ENCODE data around the gene B4GALT6.

Gene B4GALT6

GRCh38 chr18:31686572-31686971 is 2.2 kb upstream of the B4GALT6 start:
- Histone ChIP-seq H3K9me3 (ENCODE audit: low read length) (no peaks in the 10 kb centered on the region), H3K9ac (ENCODE audit: low read length) (no peak overlapping the region), H3K27ac (ENCODE audit: low read depth, low read length) (no peak overlapping the region), H3K4me1 (ENCODE audit: insufficient read depth, low read length) (no peaks in the 10 kb centered on the region), H3K4me3 (ENCODE audit: low read depth in 1 of 2, low read length in 2 of 2) (no peak overlapping the region), H3K36me3 (ENCODE audit: insufficient read depth, low read length) (no peaks in the 10 kb centered on the region), H3K27me3 (ENCODE audit: control insufficient read depth in 1 of 2, insufficient read depth in 2 of 2, low read length in 2 of 2) (no peaks in the 10 kb centered on the region)

GRCh38 chr18:31685097-31686082 is 1.0 kb upstream of the B4GALT6 start:
- no peaks in the 10 kb centered on the region for H3K27me3 ChIP-seq (ENCODE audit: control insufficient read depth in 1 of 2, insufficient read depth in 2 of 2, low read length in 2 of 2)
- H3K4me3 ChIP-seq (ENCODE audit: low read depth in 1 of 2, low read length in 2 of 2), result peak overlapping the region; percentile 47 to 57
- no peak overlapping the region for H3K9ac ChIP-seq (ENCODE audit: low read length)
- no peaks in the 10 kb centered on the region for H3K36me3 ChIP-seq (ENCODE audit: insufficient read depth, low read length)
- H3K27ac ChIP-seq (ENCODE audit: low read depth, low read length), result no peak overlapping the region
- H3K9me3 ChIP-seq (ENCODE audit: low read length), result no peaks in the 10 kb centered on the region
- no peaks in the 10 kb centered on the region for H3K4me1 ChIP-seq (ENCODE audit: insufficient read depth, low read length)

DNA sequence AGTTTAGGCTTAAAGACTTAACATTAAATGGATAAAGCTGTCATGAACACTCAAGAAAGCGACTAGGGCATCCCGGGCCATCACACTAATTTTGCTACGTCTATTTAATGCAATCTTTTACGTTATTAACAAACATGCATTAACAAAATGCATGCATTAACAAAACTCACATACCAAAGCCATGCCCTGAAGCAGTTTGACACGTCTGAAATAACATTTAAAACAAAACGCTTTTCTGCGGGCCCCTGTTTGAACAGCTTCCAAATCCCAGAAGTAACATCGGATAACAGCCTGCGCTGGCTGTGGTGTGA is 458 bp downstream of the B4GALT6 start:
- Histone ChIP-seq H3K27ac (ENCODE audit: low read depth, low read length) (no peak overlapping the region), H3K4me1 (ENCODE audit: insufficient read depth, low read length) (no peaks in the 10 kb centered on the region), H3K36me3 (ENCODE audit: insufficient read depth, low read length) (no peaks in the 10 kb centered on the region), H3K4me3 (ENCODE audit: low read depth in 1 of 2, low read length in 2 of 2) (peak overlapping the region; percentile 42 to 49), H3K27me3 (ENCODE audit: control insufficient read depth in 1 of 2, insufficient read depth in 2 of 2, low read length in 2 of 2) (no peaks in the 10 kb centered on the region), H3K9ac (ENCODE audit: low read length) (no peak overlapping the region), H3K9me3 (ENCODE audit: low read length) (no peaks in the 10 kb centered on the region)

DNA sequence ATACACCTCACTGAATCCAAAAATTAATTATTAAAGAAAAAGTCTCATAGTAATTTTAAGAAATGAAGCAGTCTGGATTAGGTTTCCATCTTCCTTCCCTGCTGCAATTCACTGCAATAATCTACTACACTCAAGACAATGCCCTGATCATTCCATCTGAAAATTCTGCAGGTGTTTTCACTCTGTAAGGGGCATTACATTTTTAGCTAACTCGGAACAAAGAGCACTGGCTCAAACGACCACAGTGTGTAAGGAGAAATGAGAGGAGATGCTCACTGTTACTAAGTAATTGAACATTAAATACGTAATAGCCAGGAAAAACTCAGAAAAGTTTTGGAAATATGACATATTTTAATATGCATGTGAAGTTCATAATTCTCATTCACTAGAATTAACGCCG is 1.3 kb downstream of the B4GALT6 start:
- Histone ChIP-seq H3K4me1 (ENCODE audit: insufficient read depth, low read length) (no peaks in the 10 kb centered on the region), H3K36me3 (ENCODE audit: insufficient read depth, low read length) (no peaks in the 10 kb centered on the region), H3K9me3 (ENCODE audit: low read length) (no peaks in the 10 kb centered on the region), H3K27me3 (ENCODE audit: control insufficient read depth in 1 of 2, insufficient read depth in 2 of 2, low read length in 2 of 2) (no peaks in the 10 kb centered on the region), H3K27ac (ENCODE audit: low read depth, low read length) (no peak overlapping the region), H3K9ac (ENCODE audit: low read length) (no peak overlapping the region), H3K4me3 (ENCODE audit: low read depth in 1 of 2, low read length in 2 of 2) (no peak overlapping the region)

DNA sequence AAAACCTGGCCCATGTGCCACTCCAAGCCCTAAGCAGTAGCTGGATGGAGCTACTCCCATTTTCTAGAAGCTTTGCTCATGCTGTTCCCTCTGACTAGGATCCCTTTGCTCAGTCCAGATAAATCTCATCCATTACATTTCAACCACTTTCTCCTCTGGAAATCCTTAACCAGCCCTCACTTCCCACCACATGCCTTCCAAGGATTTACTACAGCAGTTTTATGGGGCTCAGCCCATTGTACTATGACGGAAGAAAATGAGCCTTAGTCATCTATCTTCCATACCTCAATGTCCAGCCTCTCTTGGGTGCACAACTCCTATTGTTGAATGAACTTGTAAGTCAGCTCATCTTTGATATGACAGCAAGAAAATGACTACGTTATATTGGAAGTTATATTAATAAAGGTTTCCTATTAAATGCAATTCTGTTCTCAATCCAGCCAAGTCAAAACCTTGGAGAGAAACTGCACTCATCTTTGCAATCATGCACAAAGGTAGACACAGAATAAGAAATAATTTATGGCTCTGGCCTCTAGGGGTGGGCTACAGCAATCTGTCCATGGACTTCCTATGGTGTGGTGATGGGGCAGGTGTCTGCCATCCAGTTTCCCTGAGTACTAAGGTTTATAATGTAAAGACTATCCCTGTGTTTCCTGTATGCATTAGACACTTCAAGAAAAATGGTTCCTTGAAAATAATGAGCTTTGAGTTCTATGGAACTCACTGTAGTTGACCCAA is 3.4 kb downstream of the B4GALT6 start:
- H3K27ac ChIP-seq (ENCODE audit: low read depth, low read length), result no peak overlapping the region
- no peaks in the 10 kb centered on the region for H3K27me3 ChIP-seq (ENCODE audit: control insufficient read depth in 1 of 2, insufficient read depth in 2 of 2, low read length in 2 of 2)
- H3K4me1 ChIP-seq (ENCODE audit: insufficient read depth, low read length), result no peaks in the 10 kb centered on the region
- no peaks in the 10 kb centered on the region for H3K9me3 ChIP-seq (ENCODE audit: low read length)
- no peak overlapping the region for H3K9ac ChIP-seq (ENCODE audit: low read length)
- no peaks in the 10 kb centered on the region for H3K36me3 ChIP-seq (ENCODE audit: insufficient read depth, low read length)
- H3K4me3 ChIP-seq (ENCODE audit: low read depth in 1 of 2, low read length in 2 of 2), result no peak overlapping the region

DNA sequence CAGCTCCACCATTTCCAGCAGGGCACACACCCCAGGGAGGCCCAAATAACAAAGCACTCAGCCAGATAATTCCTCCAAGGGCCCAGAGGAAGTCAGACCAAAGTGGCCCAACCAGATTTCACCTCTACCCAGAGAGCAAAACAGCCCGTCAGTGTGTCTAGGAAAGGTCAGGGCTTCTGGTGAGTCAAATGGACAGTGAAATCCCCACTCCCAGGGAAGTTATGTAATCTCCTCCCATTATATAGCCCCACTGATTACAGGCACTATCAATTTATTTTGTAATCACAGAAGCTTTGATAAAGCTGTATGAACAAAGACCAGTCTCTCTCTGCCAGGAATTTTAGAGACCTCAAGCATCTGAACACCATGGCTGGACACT is 4.0 kb downstream of the B4GALT6 start:
- Histone ChIP-seq H3K27ac (ENCODE audit: low read depth, low read length) (no peak overlapping the region), H3K27me3 (ENCODE audit: control insufficient read depth in 1 of 2, insufficient read depth in 2 of 2, low read length in 2 of 2) (no peaks in the 10 kb centered on the region), H3K9me3 (ENCODE audit: low read length) (no peaks in the 10 kb centered on the region), H3K9ac (ENCODE audit: low read length) (no peak overlapping the region), H3K4me1 (ENCODE audit: insufficient read depth, low read length) (no peaks in the 10 kb centered on the region), H3K4me3 (ENCODE audit: low read depth in 1 of 2, low read length in 2 of 2) (no peak overlapping the region), H3K36me3 (ENCODE audit: insufficient read depth, low read length) (no peaks in the 10 kb centered on the region)

DNA sequence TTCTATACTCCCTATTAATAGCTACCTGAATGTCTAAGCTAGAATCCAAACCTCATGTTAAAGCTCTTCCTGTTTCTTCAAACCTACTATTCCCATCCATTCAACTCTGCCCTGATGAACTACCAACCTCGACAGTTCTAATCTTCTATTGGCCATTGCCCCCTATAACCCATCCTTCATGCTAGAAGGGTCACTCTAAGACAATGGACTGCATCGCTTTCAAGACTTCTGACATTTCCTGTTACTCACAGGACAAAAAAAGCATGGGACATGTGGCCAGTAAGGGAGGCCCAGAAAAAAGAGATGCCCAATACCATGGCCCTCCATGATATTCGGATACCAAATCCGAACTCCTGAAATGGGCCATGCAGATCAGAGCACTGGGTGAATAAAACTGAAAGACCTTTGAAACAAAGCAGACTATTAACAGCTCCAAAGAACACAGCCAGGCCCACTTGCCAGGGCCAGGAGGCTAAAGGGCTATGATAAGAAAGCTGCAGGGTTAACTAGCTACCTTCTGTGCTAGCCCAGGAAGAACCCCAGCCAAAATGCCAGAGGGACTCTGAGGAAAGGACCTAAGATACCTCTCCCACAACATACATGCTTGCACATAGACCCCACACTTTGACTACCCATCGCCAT is 4.5 kb downstream of the B4GALT6 start:
- Histone ChIP-seq H3K27me3 (ENCODE audit: control insufficient read depth in 1 of 2, insufficient read depth in 2 of 2, low read length in 2 of 2) (no peaks in the 10 kb centered on the region), H3K27ac (ENCODE audit: low read depth, low read length) (no peak overlapping the region), H3K4me3 (ENCODE audit: low read depth in 1 of 2, low read length in 2 of 2) (no peak overlapping the region), H3K9me3 (ENCODE audit: low read length) (no peaks in the 10 kb centered on the region), H3K36me3 (ENCODE audit: insufficient read depth, low read length) (no peaks in the 10 kb centered on the region), H3K4me1 (ENCODE audit: insufficient read depth, low read length) (no peaks in the 10 kb centered on the region), H3K9ac (ENCODE audit: low read length) (no peak overlapping the region)

DNA sequence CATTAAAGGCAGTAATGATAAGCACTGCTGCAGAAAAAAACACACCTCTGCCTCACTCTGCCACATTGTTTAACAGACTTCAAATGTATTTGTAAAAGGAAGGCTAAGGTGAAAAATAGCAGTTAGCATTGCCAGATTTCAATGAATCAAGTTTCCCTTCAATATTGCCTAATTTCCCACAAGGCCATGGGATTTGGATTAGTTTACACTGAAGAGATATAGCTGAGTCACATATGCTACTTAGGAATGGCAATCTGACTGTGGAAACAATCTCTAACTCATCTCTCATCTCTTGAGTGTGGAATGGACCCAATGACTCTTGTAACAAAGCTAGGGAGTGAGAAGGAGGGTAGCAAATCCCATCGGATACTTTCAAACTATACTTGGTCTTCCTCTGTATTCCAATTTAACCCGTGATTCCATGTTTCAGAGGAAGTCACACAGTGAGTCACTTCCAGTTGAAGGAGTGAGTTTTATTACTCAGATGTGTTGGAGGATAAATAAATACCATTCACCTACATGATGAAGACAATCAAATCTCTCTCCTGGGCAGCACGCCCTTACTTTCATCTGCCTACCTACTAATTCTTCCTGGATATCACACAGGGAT is 5.1 kb downstream of the B4GALT6 start:
- Histone ChIP-seq H3K4me3 (ENCODE audit: low read depth in 1 of 2, low read length in 2 of 2) (no peak overlapping the region), H3K27me3 (ENCODE audit: control insufficient read depth in 1 of 2, insufficient read depth in 2 of 2, low read length in 2 of 2) (no peaks in the 10 kb centered on the region), H3K9me3 (ENCODE audit: low read length) (no peaks in the 10 kb centered on the region), H3K9ac (ENCODE audit: low read length) (no peak overlapping the region), H3K4me1 (ENCODE audit: insufficient read depth, low read length) (no peaks in the 10 kb centered on the region), H3K36me3 (ENCODE audit: insufficient read depth, low read length) (no peaks in the 10 kb centered on the region), H3K27ac (ENCODE audit: low read depth, low read length) (no peak overlapping the region)

GRCh38 chr18:31678425-31678824 is 6.0 kb downstream of the B4GALT6 start:
- H3K36me3 ChIP-seq (ENCODE audit: insufficient read depth, low read length), result no peaks in the 10 kb centered on the region
- H3K9ac ChIP-seq (ENCODE audit: low read length), result no peak overlapping the region
- no peaks in the 10 kb centered on the region for H3K9me3 ChIP-seq (ENCODE audit: low read length)
- H3K27ac ChIP-seq (ENCODE audit: low read depth, low read length), result no peak overlapping the region
- H3K27me3 ChIP-seq (ENCODE audit: control insufficient read depth in 1 of 2, insufficient read depth in 2 of 2, low read length in 2 of 2), result no peaks in the 10 kb centered on the region
- H3K4me1 ChIP-seq (ENCODE audit: insufficient read depth, low read length), result no peaks in the 10 kb centered on the region
- H3K4me3 ChIP-seq (ENCODE audit: low read depth in 1 of 2, low read length in 2 of 2), result no peak overlapping the region

DNA sequence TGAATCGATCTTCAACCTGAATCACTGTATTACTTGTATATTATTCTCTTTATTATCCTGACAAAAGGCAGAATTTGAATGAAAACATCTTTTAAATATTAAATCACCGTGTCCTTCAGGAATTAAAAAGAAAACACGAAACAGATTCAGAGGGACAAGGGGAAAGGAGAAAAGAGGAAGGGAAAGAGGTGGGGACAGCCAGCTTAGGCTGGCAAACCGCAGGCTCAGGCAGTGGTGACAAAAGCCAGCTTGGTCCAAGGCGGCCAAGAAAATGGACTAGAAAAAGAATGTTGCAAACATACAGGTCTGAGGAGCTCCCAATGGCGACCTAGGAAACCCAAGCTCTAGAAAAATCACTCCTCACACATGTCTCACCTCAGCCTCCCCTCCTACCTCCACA is 6.8 kb downstream of the B4GALT6 start:
- no peak overlapping the region for H3K9ac ChIP-seq (ENCODE audit: low read length)
- no peaks in the 10 kb centered on the region for H3K27me3 ChIP-seq (ENCODE audit: control insufficient read depth in 1 of 2, insufficient read depth in 2 of 2, low read length in 2 of 2)
- no peaks in the 10 kb centered on the region for H3K36me3 ChIP-seq (ENCODE audit: insufficient read depth, low read length)
- H3K27ac ChIP-seq (ENCODE audit: low read depth, low read length), result no peak overlapping the region
- no peak overlapping the region for H3K4me3 ChIP-seq (ENCODE audit: low read depth in 1 of 2, low read length in 2 of 2)
- no peaks in the 10 kb centered on the region for H3K9me3 ChIP-seq (ENCODE audit: low read length)
- H3K4me1 ChIP-seq (ENCODE audit: insufficient read depth, low read length), result no peaks in the 10 kb centered on the region

GRCh38 chr18:31675404-31675803 is 9.0 kb downstream of the B4GALT6 start:
- no peak overlapping the region for H3K9ac ChIP-seq (ENCODE audit: low read length)
- H3K4me1 ChIP-seq (ENCODE audit: insufficient read depth, low read length), result no peaks in the 10 kb centered on the region

More at GRCh38 chr18:31675404-31675803, 9.0 kb downstream of the B4GALT6 start:
- Histone ChIP-seq H3K36me3 (ENCODE audit: insufficient read depth, low read length) (no peaks in the 10 kb centered on the region), H3K27ac (ENCODE audit: low read depth, low read length) (no peak overlapping the region), H3K27me3 (ENCODE audit: control insufficient read depth in 1 of 2, insufficient read depth in 2 of 2, low read length in 2 of 2) (no peaks in the 10 kb centered on the region), H3K4me3 (ENCODE audit: low read depth in 1 of 2, low read length in 2 of 2) (no peak overlapping the region), H3K9me3 (ENCODE audit: low read length) (no peaks in the 10 kb centered on the region)

All from muscle layer of colon (tissue), 2 donors.